Activated B cell treated with CpG ODN at 0.5 μM for 24 hours (primary cell): ENCODE results near the gene TAP1. TPM values are rescaled to one million over a fixed set of nuclear protein-coding genes. Genes with fewer than 3 reads are reported as not detected.

Experiments used
- ATAC-seq: fragments of 200-7000 bp; cut with Tn5 transposase; one replicate; pipeline ENCODE4 v1.10.0; 2021; ENCODE audit warnings: low read depth, mild to moderate bottlenecking, moderate library complexity
- CTCF ChIA-PET: fragments of 350-600 bp; sonication (Branson Sonifier 250); formaldehyde crosslinking; loops from one replicate; lab custom pipeline; 2021; ENCODE audit warnings: antibody characterized with exemption; lab: Charles Lee
- POLR2A ChIA-PET: fragments of 350-600 bp; sonication (Branson Sonifier 250); formaldehyde crosslinking; loops from one replicate; lab custom pipeline; 2021; ENCODE audit warnings: antibody characterized with exemption; lab: Charles Lee
- DNase-seq: peaks from one replicate; pipeline ENCODE4 v3.0.0; 2022
- H3K27ac Mint-ChIP-seq: one replicate; pipeline ENCODE4 v1.8.0; 2020; ENCODE audit warnings: mixed read lengths
- H3K27me3 Mint-ChIP-seq: one replicate; pipeline ENCODE4 v1.8.0; 2021; ENCODE audit warnings: mixed read lengths
- H3K36me3 Mint-ChIP-seq: one replicate; pipeline ENCODE4 v1.8.0; 2021; ENCODE audit warnings: low read depth, mixed read lengths
- H3K4me1 Mint-ChIP-seq: one replicate; pipeline ENCODE4 v1.8.0; 2021; ENCODE audit warnings: mixed read lengths
- H3K4me3 Mint-ChIP-seq: one replicate; pipeline ENCODE4 v1.8.0; 2020; ENCODE audit warnings: mild to moderate bottlenecking, mixed read lengths
- H3K9me3 Mint-ChIP-seq: one replicate; pipeline ENCODE4 v1.8.0; 2020; ENCODE audit warnings: mixed read lengths
- intact Hi-C: fragments of 100-400 bp; cut with micrococcal nuclease; formaldehyde crosslinking; loops from one replicate; pipeline ENCODE4 v1.15.1; 2024
- total RNA-seq: library from RNA; stranded (reverse); gene quantifications from 2 replicates; pipeline ENCODE4 v1.2.3, GENCODE V29; 2022
- TF ChIP-seq, protein P1 (sequence below): fragments of 200-600 bp; IDR thresholded peaks from one replicate; pipeline ENCODE4 v1.8.0; 2022; ENCODE audit warnings: antibody characterized with exemption, mild to moderate bottlenecking

Gene TAP1
- total RNA-seq, 1 donor from 2014 or later: 151 TPM

DNA sequence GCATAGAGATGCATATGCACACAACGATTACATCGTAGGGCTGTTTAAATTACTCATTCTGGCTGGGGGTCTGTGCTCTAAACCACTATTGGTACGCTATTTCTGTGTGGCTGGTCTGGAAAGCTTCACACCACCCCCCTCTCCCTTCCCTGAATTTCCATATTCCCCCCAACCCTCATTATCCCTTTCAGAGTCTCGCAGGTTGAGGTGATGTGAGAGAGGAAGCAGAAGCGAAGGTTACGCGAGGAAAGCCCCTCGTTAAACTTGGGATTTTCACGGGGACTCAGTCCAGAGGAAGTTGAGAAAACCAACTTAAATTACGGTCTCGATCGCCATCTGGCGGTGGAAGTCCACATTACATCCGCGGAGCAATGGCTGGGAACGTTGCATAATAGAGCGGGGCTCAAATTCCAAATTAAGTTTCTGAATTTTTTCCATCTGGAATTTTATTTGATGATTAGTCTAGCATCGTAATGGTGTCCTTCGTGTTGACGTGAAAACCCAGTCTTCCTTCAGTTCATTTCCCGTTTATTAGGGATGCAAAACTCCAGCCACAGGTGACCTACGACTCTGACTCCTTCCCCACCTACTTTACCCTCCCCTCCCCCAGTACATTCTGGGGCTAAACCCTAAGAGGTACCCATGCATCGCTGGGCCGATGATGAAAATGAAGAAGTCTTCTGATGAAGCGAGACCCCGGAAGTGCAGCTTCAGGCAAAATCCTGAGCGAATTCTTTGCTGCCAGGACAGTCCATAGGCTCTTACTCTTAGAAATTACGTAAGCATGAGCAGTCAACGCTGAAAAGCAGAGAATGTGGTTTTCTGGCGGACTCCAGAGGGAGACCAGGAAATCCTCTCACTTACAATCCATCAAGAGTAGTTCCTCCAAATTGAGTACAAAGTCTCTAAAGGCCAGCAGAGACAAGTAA, 56.4 kb downstream of the TAP1 start:
- Mint-ChIP-seq H3K27ac (peak overlapping the region; percentile 95), H3K4me1 (peaks cover 40% of the 10 kb centered on the region), H3K27me3 (no peaks in the 10 kb centered on the region), H3K9me3 (peaks cover 6% of the 10 kb centered on the region), H3K4me3 (peak overlapping the region; percentile 82), H3K36me3 (no peaks in the 10 kb centered on the region)
- CTCF ChIA-PET: interaction anchor here (1.0 to 2.3 kb wide), 11 partner anchors 10 to 383 kb away, joined by 3 to 13 read pairs (median 5); partner anchors contain the start of genes PSMB9, TAP1 and TAP2
- TF ChIP-seq, protein P1, sequence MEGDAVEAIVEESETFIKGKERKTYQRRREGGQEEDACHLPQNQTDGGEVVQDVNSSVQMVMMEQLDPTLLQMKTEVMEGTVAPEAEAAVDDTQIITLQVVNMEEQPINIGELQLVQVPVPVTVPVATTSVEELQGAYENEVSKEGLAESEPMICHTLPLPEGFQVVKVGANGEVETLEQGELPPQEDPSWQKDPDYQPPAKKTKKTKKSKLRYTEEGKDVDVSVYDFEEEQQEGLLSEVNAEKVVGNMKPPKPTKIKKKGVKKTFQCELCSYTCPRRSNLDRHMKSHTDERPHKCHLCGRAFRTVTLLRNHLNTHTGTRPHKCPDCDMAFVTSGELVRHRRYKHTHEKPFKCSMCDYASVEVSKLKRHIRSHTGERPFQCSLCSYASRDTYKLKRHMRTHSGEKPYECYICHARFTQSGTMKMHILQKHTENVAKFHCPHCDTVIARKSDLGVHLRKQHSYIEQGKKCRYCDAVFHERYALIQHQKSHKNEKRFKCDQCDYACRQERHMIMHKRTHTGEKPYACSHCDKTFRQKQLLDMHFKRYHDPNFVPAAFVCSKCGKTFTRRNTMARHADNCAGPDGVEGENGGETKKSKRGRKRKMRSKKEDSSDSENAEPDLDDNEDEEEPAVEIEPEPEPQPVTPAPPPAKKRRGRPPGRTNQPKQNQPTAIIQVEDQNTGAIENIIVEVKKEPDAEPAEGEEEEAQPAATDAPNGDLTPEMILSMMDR: peak; percentile 91
- POLR2A ChIA-PET: interaction anchor here (0.5 to 2.2 kb wide), 16 partner anchors 9 to 1177 kb away, joined by 3 to 16 read pairs (median 4); partner anchors contain the start of genes HLA-DQB1, HLA-DRA, PSMB8 and PSMB9
- ATAC-seq: peak; percentile 87
- DNase-seq: peak; percentile 82
- intact Hi-C loops: loop anchor here (1.0 to 10.0 kb wide), 10 partner anchors 18 to 752 kb away; partner anchors contain the start of genes HLA-DQB1 and TAP2

Other genes starting within 250 kb of the TAP1 start
- 628 and 664 TPM in 2 replicates for gene HLA-DQA1, start 216.3 kb downstream of the TAP1 start, total RNA-seq
- 262 and 310 TPM in 2 replicates for gene HLA-DQB1, start 187.0 kb downstream of the TAP1 start, total RNA-seq
- gene HLA-DQA2, start 112.3 kb downstream of the TAP1 start, total RNA-seq: 231 and 237 TPM in 2 replicates
- 95.7 and 107 TPM in 2 replicates for gene HLA-DQB2, start 90.2 kb downstream of the TAP1 start, total RNA-seq
- 95.6 and 101 TPM in 2 replicates for gene HLA-DOB, start 36.7 kb downstream of the TAP1 start, total RNA-seq
- gene TAP2, start 15.0 kb downstream of the TAP1 start, total RNA-seq: 141 and 172 TPM in 2 replicates
- 182 and 194 TPM in 2 replicates for gene PSMB8, start 9.7 kb downstream of the TAP1 start, total RNA-seq
- gene PSMB9, start 488 bp upstream of the TAP1 start, total RNA-seq: 198 and 223 TPM in 2 replicates
- gene HLA-DMB, start 87.3 kb upstream of the TAP1 start, total RNA-seq: 341 and 365 TPM in 2 replicates
- gene HLA-DMA, start 99.4 kb upstream of the TAP1 start, total RNA-seq: 371 and 387 TPM in 2 replicates
- 347 and 370 TPM in 2 replicates for gene BRD2, start 114.9 kb upstream of the TAP1 start, total RNA-seq
- 153 and 167 TPM in 2 replicates for gene HLA-DOA, start 155.9 kb upstream of the TAP1 start, total RNA-seq
- 718 and 730 TPM in 2 replicates for gene HLA-DPA1, start 219.9 kb upstream of the TAP1 start, total RNA-seq
- gene HLA-DPB1, start 222.3 kb upstream of the TAP1 start, total RNA-seq: 853 and 854 TPM in 2 replicates